SK-N-SH (cell line): ENCODE results near the gene C19orf47.

Experiments
- CTCF ChIP-seq: fragments of 200-600 bp; sonication (generic); IDR thresholded peaks from 2 replicates; pipeline ENCODE4 v1.6.1; 2017; ENCODE audit warnings: antibody characterized with exemption, mild to moderate bottlenecking, moderate library complexity
- EZH2phosphoT487 ChIP-seq: fragments of 200-600 bp; sonication (generic); IDR thresholded peaks from 2 replicates; pipeline ENCODE4 v1.6.1; 2017; ENCODE audit warnings: low read depth, mixed run types, mild to moderate bottlenecking, antibody characterized with exemption, moderate library complexity, borderline replicate concordance
- GATA2 ChIP-seq: sonication (generic); formaldehyde crosslinking; IDR thresholded peaks from 2 replicates; pipeline ENCODE4 v1.5.0; 2020; ENCODE audit warnings: mild to moderate bottlenecking, missing genetic modification reagents
- IRF3 ChIP-seq: fragments of 150-350 bp; IDR thresholded peaks from 2 replicates; pipeline ENCODE4 v1.6.1; 2016; ENCODE audit warnings: mild to moderate bottlenecking, low read depth, low read length
- MXI1 ChIP-seq: IDR thresholded peaks from 2 replicates; pipeline ENCODE4 v1.6.1; 2012; ENCODE audit warnings: mild to moderate bottlenecking, low read depth, low read length, improper control_type of control experiment
- NFIC ChIP-seq: IDR thresholded peaks from 2 replicates; pipeline ENCODE4 v1.4.0; 2012; ENCODE audit warnings: borderline replicate concordance
- POLR2AphosphoS5 ChIP-seq: IDR thresholded peaks from 2 replicates; pipeline ENCODE4 v1.6.1; 2012; ENCODE audit warnings: low read depth, low read length
- RCOR1 ChIP-seq: fragments of 150-350 bp; IDR thresholded peaks from 2 replicates; pipeline ENCODE4 v1.6.1; 2017; ENCODE audit warnings: antibody characterized with exemption, low read length
- REST ChIP-seq: IDR thresholded peaks from 2 replicates; pipeline ENCODE4 v1.6.1; 2012; ENCODE audit warnings: mild to moderate bottlenecking, low read depth, low read length, moderate library complexity
- TAF1 ChIP-seq: IDR thresholded peaks from 2 replicates; pipeline ENCODE4 v1.6.1; 2012; ENCODE audit warnings: low read depth, mild to moderate bottlenecking, low read length, moderate library complexity, borderline replicate concordance
- USF2 ChIP-seq: fragments of 150-350 bp; IDR thresholded peaks from 2 replicates; pipeline ENCODE4 v1.6.1; 2017; ENCODE audit warnings: antibody characterized with exemption, low read length, low read depth, borderline replicate concordance

- no peak for TF ChIP-seq TAF1
- TF ChIP-seq GATA2: no peak
- no peak for TF ChIP-seq CTCF
- no peak for TF ChIP-seq POLR2AphosphoS5
- no peak for TF ChIP-seq REST
- TF ChIP-seq RCOR1: no peak
- TF ChIP-seq MXI1: no peak
- no peak for TF ChIP-seq NFIC
- TF ChIP-seq EZH2phosphoT487: no peak
- TF ChIP-seq USF2: no peak
- TF ChIP-seq IRF3: no peak
Measured at GRCh38 chr19:40392894-40393517, 44.8 kb upstream of the C19orf47 start.
